Measurements from ENCODE around the gene PTBP1.

- TF ChIP-seq EZH2 (IDR thresholded peaks at IDR 0.05; ENCODE audit: borderline replicate concordance, low read length): no peak
- TF ChIP-seq CTCF (IDR thresholded peaks at IDR 0.05; ENCODE audit: low read length): no peak
Observed at GRCh38 chr19:788983-789700, 8.1 kb upstream of the PTBP1 start.
